WTC11 (cell line): ENCODE measurements around the gene LTN1.

Source experiments
- ESRRA ChIP-seq: sonication (generic); formaldehyde crosslinking; IDR thresholded peaks from 2 replicates; pipeline ENCODE4 v1.8.1; 2022; ENCODE audit warnings: mild to moderate bottlenecking, missing genetic modification reagents, borderline replicate concordance
- SP1 ChIP-seq: sonication (generic); formaldehyde crosslinking; conservative IDR thresholded peaks from 2 replicates; pipeline ENCODE4 v1.8.1; 2022; ENCODE audit warnings: missing genetic modification reagents
- ZNF532 ChIP-seq: fragments of 250-450 bp; sonication (Bioruptor Pico); IDR thresholded peaks from 2 replicates; pipeline ENCODE4 v1.9.0; 2021; ENCODE audit warnings: mild to moderate bottlenecking, borderline replicate concordance

GRCh38 chr21:28936721-28937120 is 56.0 kb downstream of the LTN1 start:
- no peak for TF ChIP-seq ESRRA (CRISPR knock-in tag)
- TF ChIP-seq ZNF532 (CRISPR knock-in tag) = no peak
- TF ChIP-seq SP1 (CRISPR knock-in tag) = no peak
